Natural killer cell treated with Interleukin-12 subunit alpha and Interleukin-12 subunit beta and Interleukin-15 and Interleukin-18, amount 100 ng/mL, for 72 hours (primary cell): ENCODE data around the gene PKN2. TPM values are rescaled to one million over a fixed set of nuclear protein-coding genes. Genes with fewer than 3 reads are reported as not detected.
"Not testable (repeated sequence)": the region's sequence is repeated elsewhere in the genome, so short reads cannot be mapped to it uniquely, and the experiment has no call there.

Experiments used
- ATAC-seq, 2 donors: fragments of 150-1000 bp; cut with Tn5 transposase in 1 of 2; sonication (Bioruptor Pico), chemical (Tn5 transposase) in 1 of 2; 2 replicates each; pipeline ENCODE4 v1.10.0; 2021
- DNase-seq: peaks from one replicate; pipeline ENCODE4 v3.0.0; 2022; ENCODE audit warnings: low spot score
- H3K27ac Mint-ChIP-seq, 2 donors: 1 replicate in 1 of 2; 2 replicates in 1 of 2; pipeline ENCODE4 v1.8.0; 2022; ENCODE audit warnings: mixed read lengths in 2 of 2, mild to moderate bottlenecking in 1 of 2, moderate library complexity in 1 of 2
- H3K27me3 Mint-ChIP-seq, 2 donors: 1 replicate in 1 of 2; 2 replicates in 1 of 2; pipeline ENCODE4 v1.8.0; 2022; ENCODE audit warnings: mixed read lengths in 2 of 2
- H3K36me3 Mint-ChIP-seq: one replicate; pipeline ENCODE4 v1.8.0; 2022; ENCODE audit warnings: mixed read lengths
- H3K4me1 Mint-ChIP-seq, 2 donors: 1 replicate in 1 of 2; 2 replicates in 1 of 2; pipeline ENCODE4 v1.8.0; 2022; ENCODE audit warnings: low read depth in 2 of 2, mixed read lengths in 2 of 2, mild to moderate bottlenecking in 1 of 2
- H3K4me3 Mint-ChIP-seq: one replicate; pipeline ENCODE4 v1.8.0; 2022; ENCODE audit warnings: mixed read lengths
- H3K9me3 Mint-ChIP-seq: 2 replicates; pipeline ENCODE4 v1.8.0; 2022; ENCODE audit warnings: mixed read lengths
- total RNA-seq, 2 donors: library from RNA; stranded (reverse); gene quantifications; one replicate each; pipeline ENCODE4 v1.2.3, GENCODE V29; 2022

The PKN2 gene
- total RNA-seq, 2 donors from 2014 or later, result 29.2 to 43.7 TPM

GRCh38 chr1:88876573-88877365 lies 192.7 kb downstream of the PKN2 start:
- Mint-ChIP-seq H3K4me1 (peaks cover 20 to 22% of the 10 kb centered on the region in 2 donors), H3K4me3 (no peak overlapping the region), H3K36me3 (no peaks in the 10 kb centered on the region), H3K27ac (no peak overlapping the region), H3K27me3 (no peaks in the 10 kb centered on the region), H3K9me3 (no peaks in the 10 kb centered on the region)
- DNase-seq (no peak), ATAC-seq (no peak)

DNA sequence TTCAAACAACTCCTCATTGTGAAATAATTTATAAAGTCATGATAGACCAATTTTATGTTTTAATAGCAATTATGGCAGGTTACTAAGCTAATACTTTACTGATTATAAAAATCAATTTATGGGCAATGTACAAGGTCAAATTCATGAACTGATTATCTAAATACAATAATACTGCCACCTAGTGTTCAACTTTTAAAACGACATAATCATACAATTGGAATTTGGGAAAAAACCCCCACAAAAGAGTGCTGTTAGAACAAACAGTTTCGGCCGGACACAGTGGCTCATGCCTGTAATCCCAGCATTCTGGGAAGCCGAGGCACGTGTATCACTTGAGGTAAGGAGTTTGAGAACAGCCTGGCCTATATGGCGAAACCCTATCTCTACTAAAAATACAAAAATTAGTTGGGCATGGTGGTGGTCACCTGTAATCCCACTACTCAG lies 193.3 kb downstream of the PKN2 start:
- no peak overlapping the region for H3K4me3 Mint-ChIP-seq
- peaks cover 25 to 26% of the 10 kb centered on the region in 2 donors for H3K4me1 Mint-ChIP-seq
- H3K27ac Mint-ChIP-seq, result no peak overlapping the region
- no peaks in the 10 kb centered on the region for H3K36me3 Mint-ChIP-seq
- no peak for DNase-seq
- H3K9me3 Mint-ChIP-seq, result no peaks in the 10 kb centered on the region
- no peaks in the 10 kb centered on the region for H3K27me3 Mint-ChIP-seq
- ATAC-seq, result no peak

DNA sequence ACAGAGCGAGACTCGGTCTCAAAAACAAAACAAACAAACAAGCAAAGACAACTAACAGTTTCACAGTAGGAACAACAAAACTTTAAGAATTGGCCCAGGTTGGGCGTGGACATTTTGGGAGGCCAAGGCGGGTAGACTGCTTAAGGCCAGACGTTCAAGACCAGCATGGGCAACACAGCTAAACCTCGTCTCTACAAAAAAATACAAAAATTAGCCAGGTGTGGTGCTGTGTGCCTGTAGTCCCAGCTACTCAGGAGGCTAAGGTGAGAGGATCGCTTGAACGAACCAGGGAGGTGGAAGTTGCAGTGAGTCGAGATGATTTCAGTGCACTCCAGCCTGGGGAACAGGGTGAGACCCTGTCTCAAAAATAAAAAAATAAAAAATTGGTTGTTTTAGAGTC lies 193.8 kb downstream of the PKN2 start:
- no peaks in the 10 kb centered on the region for H3K9me3 Mint-ChIP-seq
- no peaks in the 10 kb centered on the region for H3K27me3 Mint-ChIP-seq
- H3K27ac Mint-ChIP-seq, result no peak overlapping the region
- ATAC-seq, result no peak
- H3K36me3 Mint-ChIP-seq, result no peaks in the 10 kb centered on the region
- no peak for DNase-seq
- no peak overlapping the region for H3K4me3 Mint-ChIP-seq
- H3K4me1 Mint-ChIP-seq, result peaks cover 22 to 31% of the 10 kb centered on the region in 2 donors

GRCh38 chr1:88878731-88879130 lies 194.7 kb downstream of the PKN2 start:
- H3K27me3 Mint-ChIP-seq, result no peaks in the 10 kb centered on the region
- H3K4me1 Mint-ChIP-seq, result peaks cover 19 to 36% of the 10 kb centered on the region in 2 donors
- H3K9me3 Mint-ChIP-seq, result no peaks in the 10 kb centered on the region
- H3K36me3 Mint-ChIP-seq, result no peaks in the 10 kb centered on the region
- ATAC-seq, result no peak
- H3K4me3 Mint-ChIP-seq, result no peak overlapping the region
- no peak overlapping the region for H3K27ac Mint-ChIP-seq
- DNase-seq, result no peak

- peaks cover 9 to 24% of the 10 kb centered on the region in 2 donors for H3K4me1 Mint-ChIP-seq
- not testable (repeated sequence) for DNase-seq, H3K4me3 Mint-ChIP-seq, H3K27ac Mint-ChIP-seq, H3K9me3 Mint-ChIP-seq, H3K27me3 Mint-ChIP-seq, ATAC-seq, H3K36me3 Mint-ChIP-seq
Measured at GRCh38 chr1:88880717-88881116, 196.6 kb downstream of the PKN2 start.

- Mint-ChIP-seq H3K4me1 (peaks cover 12 to 28% of the 10 kb centered on the region in 2 donors), H3K27me3 (no peaks in the 10 kb centered on the region), H3K36me3 (no peaks in the 10 kb centered on the region), H3K9me3 (no peaks in the 10 kb centered on the region), H3K27ac (no peak overlapping the region), H3K4me3 (no peak overlapping the region)
- no peak for ATAC-seq
- no peak for DNase-seq
Measured at GRCh38 chr1:88883156-88883555, 199.1 kb downstream of the PKN2 start.

Other genes starting within 250 kb of the PKN2 start
- gene GTF2B, start 207.3 kb downstream of the PKN2 start, total RNA-seq, result 10 to 100 TPM; 31.2 to 43.1 TPM